H1 (cell line): ENCODE results near the gene EHD4. TPM values are rescaled to one million over a fixed set of nuclear protein-coding genes. Genes with fewer than 3 reads are reported as not detected.

Experiments
- BACH1 ChIP-seq: IDR thresholded peaks from 2 replicates; pipeline ENCODE4 v1.6.1; 2012; ENCODE audit warnings: low read length, improper control_type of control experiment
- BRCA1 ChIP-seq: IDR thresholded peaks from 2 replicates; pipeline ENCODE4 v1.6.1; 2012; ENCODE audit warnings: low read depth, low read length, improper control_type of control experiment
- CBX8 ChIP-seq: fragments of 300-800, 300-1000 bp; sonication (generic); IDR thresholded peaks from 2 replicates; pipeline ENCODE4 v1.7.1; 2016; ENCODE audit warnings: low read depth, low read length, borderline replicate concordance
- CHD1 ChIP-seq: IDR thresholded peaks from 2 replicates; pipeline ENCODE4 v1.6.1; 2012; ENCODE audit warnings: low read depth, low read length, improper control_type of control experiment
- EP300 ChIP-seq, 2 experiments: IDR thresholded peaks; 1 replicate in 1 of 2; 2 replicates in 1 of 2; pipeline ENCODE4 v1.6.1; 2011 to 2012; ENCODE audit warnings: low read depth in 2 of 2, low read length in 2 of 2, mild to moderate bottlenecking in 2 of 2, borderline replicate concordance in 1 of 2, inconsistent platforms in 1 of 2, moderate library complexity in 1 of 2
- GABPA ChIP-seq: IDR thresholded peaks from 2 replicates; pipeline ENCODE4 v1.6.1; 2011; ENCODE audit warnings: mild to moderate bottlenecking, low read length, moderate library complexity, borderline replicate concordance; ENCODE audit not compliant: insufficient read depth
- HDAC2 ChIP-seq, 2 experiments: fragments of 300-600 bp in 1 of 2; sonication (generic) in 1 of 2; IDR thresholded peaks; 2 replicates each; pipeline ENCODE4 v1.6.1; 2011 to 2012; ENCODE audit warnings: low read depth in 2 of 2, low read length in 2 of 2, mild to moderate bottlenecking in 2 of 2, moderate library complexity in 2 of 2, borderline replicate concordance in 1 of 2, inconsistent platforms in 1 of 2
- JUND ChIP-seq: IDR thresholded peaks from 2 replicates; pipeline ENCODE4 v1.6.1; 2011; ENCODE audit warnings: mild to moderate bottlenecking, improper control_type of control experiment, low read length
- KDM5A ChIP-seq: fragments of 200-600 bp; IDR thresholded peaks from 2 replicates; pipeline ENCODE4 v1.7.1; 2012; ENCODE audit warnings: mild to moderate bottlenecking, low read length, inconsistent platforms, mixed read lengths
- MAFK ChIP-seq: IDR thresholded peaks from 2 replicates; pipeline ENCODE4 v1.6.1; 2012; ENCODE audit warnings: low read depth, mild to moderate bottlenecking, improper control_type of control experiment, low read length
- NANOG ChIP-seq: IDR thresholded peaks from 2 replicates; pipeline ENCODE4 v1.6.1; 2011; ENCODE audit warnings: low read length, low read depth, mild to moderate bottlenecking, inconsistent platforms; ENCODE audit not compliant: insufficient read depth, poor library complexity, severe bottlenecking
- NRF1 ChIP-seq: IDR thresholded peaks from 2 replicates; pipeline ENCODE4 v1.6.1; 2011; ENCODE audit warnings: mild to moderate bottlenecking, low read depth, low read length, improper control_type of control experiment
- POLR2A ChIP-seq, 2 experiments: IDR thresholded peaks; 1 replicate in 1 of 2; 2 replicates in 1 of 2; pipeline ENCODE4 v1.6.1; 2011; ENCODE audit warnings: low read depth in 2 of 2, low read length in 2 of 2, mild to moderate bottlenecking in 2 of 2; ENCODE audit errors: control extremely low read depth in 1 of 2
- POLR2AphosphoS5 ChIP-seq: IDR thresholded peaks from 2 replicates; pipeline ENCODE4 v1.6.1; 2011; ENCODE audit warnings: low read depth, low read length
- RAD21 ChIP-seq, 2 experiments: IDR thresholded peaks in 1 of 2; conservative IDR thresholded peaks in 1 of 2; 2 replicates each; pipeline ENCODE4 v1.6.1; 2011; ENCODE audit warnings: low read depth in 2 of 2, low read length in 2 of 2, improper control_type of control experiment in 1 of 2, inconsistent platforms in 1 of 2, mild to moderate bottlenecking in 1 of 2, moderate library complexity in 1 of 2
- RFX5 ChIP-seq: IDR thresholded peaks from 2 replicates; pipeline ENCODE4 v1.6.1; 2011; ENCODE audit warnings: low read depth, low read length, improper control_type of control experiment, borderline replicate concordance
- SAP30 ChIP-seq: fragments of 300-600 bp; sonication (generic); IDR thresholded peaks from 2 replicates; pipeline ENCODE4 v1.7.1; 2012; ENCODE audit warnings: low read length, moderate library complexity, mild to moderate bottlenecking, inconsistent platforms; ENCODE audit not compliant: insufficient read depth, insufficient replicate concordance
- SP1 ChIP-seq: IDR thresholded peaks from 2 replicates; pipeline ENCODE4 v1.6.1; 2011; ENCODE audit warnings: low read depth, low read length
- SRF ChIP-seq: IDR thresholded peaks from 2 replicates; pipeline ENCODE4 v1.6.1; 2011; ENCODE audit warnings: mild to moderate bottlenecking, low read depth, low read length, moderate library complexity
- SUZ12 ChIP-seq: fragments of 200-600 bp; sonication (generic); IDR thresholded peaks from 2 replicates; pipeline ENCODE4 v1.6.1; 2012; ENCODE audit warnings: mild to moderate bottlenecking, inconsistent platforms, low read length, moderate library complexity, mixed read lengths
- TAF1 ChIP-seq: IDR thresholded peaks from 2 replicates; pipeline ENCODE4 v1.6.1; 2011; ENCODE audit warnings: mild to moderate bottlenecking, low read depth, low read length
- TBP ChIP-seq: IDR thresholded peaks from 2 replicates; pipeline ENCODE4 v1.6.1; 2011; ENCODE audit warnings: low read depth, low read length, improper control_type of control experiment
- ZNF274 ChIP-seq: IDR thresholded peaks from 2 replicates; pipeline ENCODE4 v1.7.0; 2012; ENCODE audit warnings: low read length, borderline replicate concordance; ENCODE audit errors: extremely low read depth
- polyA plus RNA-seq, 7 experiments: library from polyadenylated mRNA; depleted of rRNA in 3 of 7; stranded (reverse) in 5 of 7; unstranded in 2 of 7; fragments of >200 nt in 5 of 7; fragments of 200-250 nt in 2 of 7; gene quantifications; 1 replicate in 5 of 7; 2 replicates in 1 of 7; 4 replicates in 1 of 7; pipeline versions ENCODE4 v1.2.1 to v1.2.3, GENCODE V29; 2011 to 2013; ENCODE audit warnings: missing spikeins in 2 of 7, mixed read lengths in 2 of 7
- total RNA-seq: library from RNA; stranded (reverse); fragmentation: NEBNext Ultra II Directional; extraction: Animal tissue kit (Norgen Biotek cat#: 25700); gene quantifications from 2 replicates; pipeline ENCODE4 v1.2.1, GENCODE V29; 2021
- TF ChIP-seq, protein P1 (sequence below): IDR thresholded peaks from 2 replicates; pipeline ENCODE4 v1.6.1; 2012; ENCODE audit warnings: inconsistent platforms
- TF ChIP-seq, protein P2 (sequence below): IDR thresholded peaks from 2 replicates; pipeline ENCODE4 v1.6.1; 2011; ENCODE audit warnings: low read depth, mild to moderate bottlenecking, low read length; ENCODE audit not compliant: insufficient read depth

EHD4 gene
- total and polyA plus RNA-seq, 2 of the 8 experiments (the other 6 are each of a cell fraction or from before 2014, with no cell fraction given): 17.5 to 24.5 TPM

DNA sequence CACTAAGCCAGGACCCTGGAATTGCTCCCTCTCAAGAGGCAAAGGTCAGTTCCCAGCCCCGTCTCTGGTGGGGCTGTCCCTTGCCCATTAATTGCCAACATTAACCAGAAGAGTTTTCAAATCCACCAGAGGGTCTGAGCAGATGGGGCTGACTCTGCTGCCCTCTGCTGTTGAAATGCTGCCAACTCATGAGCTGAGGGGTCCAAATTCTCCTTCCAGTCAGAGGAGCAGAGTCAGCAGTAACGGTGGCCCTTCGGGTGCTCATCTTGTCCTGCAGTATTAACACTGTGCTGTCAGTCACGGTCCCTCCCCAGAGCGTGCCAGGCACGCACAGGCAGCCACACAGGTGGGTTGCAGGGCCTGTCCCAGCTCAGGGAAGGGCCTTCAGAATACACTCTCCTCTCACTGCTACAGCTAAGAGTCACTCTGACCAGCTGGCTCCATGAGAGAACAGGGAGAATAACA is 67.8 kb downstream of the EHD4 start (continued):
- no peak for TF ChIP-seq TBP
- no peak for TF ChIP-seq KDM5A
- TF ChIP-seq RFX5: no peak
- TF ChIP-seq BACH1: peak; percentile 60; the same call in 1 of the 2 replicates
- TF ChIP-seq SRF: no peak
- TF ChIP-seq SAP30: no peak
- no peak for TF ChIP-seq CBX8
- no peak for TF ChIP-seq HDAC2 (IDR thresholded peaks at IDR 0.05; ENCODE audit: borderline replicate concordance in 1 of 2, low read depth in 2 of 2, low read length in 2 of 2)
- TF ChIP-seq JUND: no peak
- peak; percentile 89 for TF ChIP-seq MAFK
- no peak for TF ChIP-seq SP1
- no peak for TF ChIP-seq ZNF274
- TF ChIP-seq GABPA: peak; percentile 51; the same call in 1 of the 2 replicates
- peak; percentile 93 to 96 for TF ChIP-seq RAD21 (IDR thresholded peaks at IDR 0.05 in 1 of 2, conservative IDR thresholded peaks at IDR 0.05 in 1 of 2; ENCODE audit: low read depth in 2 of 2, low read length in 2 of 2)
- no peak for TF ChIP-seq POLR2AphosphoS5
- TF ChIP-seq, protein P1, sequence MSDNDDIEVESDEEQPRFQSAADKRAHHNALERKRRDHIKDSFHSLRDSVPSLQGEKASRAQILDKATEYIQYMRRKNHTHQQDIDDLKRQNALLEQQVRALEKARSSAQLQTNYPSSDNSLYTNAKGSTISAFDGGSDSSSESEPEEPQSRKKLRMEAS: no peak
- TF ChIP-seq NANOG: no peak
- no peak for TF ChIP-seq SUZ12
- no peak for TF ChIP-seq TAF1
- TF ChIP-seq NRF1: no peak
- no peak for TF ChIP-seq POLR2A (IDR thresholded peaks at IDR 0.05; ENCODE audit: control extremely low read depth in 1 of 2, low read depth in 2 of 2, low read length in 2 of 2)
- TF ChIP-seq BRCA1: no peak
- no peak for TF ChIP-seq CHD1
- TF ChIP-seq, protein P2, sequence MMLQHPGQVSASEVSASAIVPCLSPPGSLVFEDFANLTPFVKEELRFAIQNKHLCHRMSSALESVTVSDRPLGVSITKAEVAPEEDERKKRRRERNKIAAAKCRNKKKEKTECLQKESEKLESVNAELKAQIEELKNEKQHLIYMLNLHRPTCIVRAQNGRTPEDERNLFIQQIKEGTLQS: no peak
- TF ChIP-seq EP300 (IDR thresholded peaks at IDR 0.05; ENCODE audit: borderline replicate concordance in 1 of 2, low read depth in 2 of 2, low read length in 2 of 2): no peak
